Measurements from ENCODE around the gene KDM3A.

- TF ChIP-seq TAF1 (IDR thresholded peaks at IDR 0.05; ENCODE audit: borderline replicate concordance, low read depth, low read length) (no peak), POLR2AphosphoS5 (IDR thresholded peaks at IDR 0.05; ENCODE audit: low read depth, low read length) (no peak)
Measured at GRCh38 chr2:86397986-86398385, 43.2 kb upstream of the KDM3A start.

Data from GM12892 (cell line).